GM21360 (cell line): Measurements from ENCODE around the gene MIER3.
A peak's percentile ranks its signal among the peaks of the same experiment; 100 is the strongest.
"Not testable (repeated sequence)": the region's sequence is repeated elsewhere in the genome, so short reads cannot be mapped to it uniquely, and the experiment has no call there.

Source experiments
- ATAC-seq: cut with Tn5 transposase; IDR thresholded peaks from one replicate; pipeline ENCODE4 v1.9.1; 2021; ENCODE audit warnings: mild to moderate bottlenecking, moderate library complexity; ENCODE audit not compliant: unreplicated experiment

Gene MIER3, protein sequence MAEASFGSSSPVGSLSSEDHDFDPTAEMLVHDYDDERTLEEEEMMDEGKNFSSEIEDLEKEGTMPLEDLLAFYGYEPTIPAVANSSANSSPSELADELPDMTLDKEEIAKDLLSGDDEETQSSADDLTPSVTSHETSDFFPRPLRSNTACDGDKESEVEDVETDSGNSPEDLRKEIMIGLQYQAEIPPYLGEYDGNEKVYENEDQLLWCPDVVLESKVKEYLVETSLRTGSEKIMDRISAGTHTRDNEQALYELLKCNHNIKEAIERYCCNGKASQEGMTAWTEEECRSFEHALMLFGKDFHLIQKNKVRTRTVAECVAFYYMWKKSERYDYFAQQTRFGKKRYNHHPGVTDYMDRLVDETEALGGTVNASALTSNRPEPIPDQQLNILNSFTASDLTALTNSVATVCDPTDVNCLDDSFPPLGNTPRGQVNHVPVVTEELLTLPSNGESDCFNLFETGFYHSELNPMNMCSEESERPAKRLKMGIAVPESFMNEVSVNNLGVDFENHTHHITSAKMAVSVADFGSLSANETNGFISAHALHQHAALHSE

GRCh38 chr5:56951946-56952691 is at the start of gene MIER3:
MIER3 (minus strand) TSS chr5:56952123; CDS start chr5:56952102, 21 bp downstream.
- peak; percentile 89 for ATAC-seq

DNA sequence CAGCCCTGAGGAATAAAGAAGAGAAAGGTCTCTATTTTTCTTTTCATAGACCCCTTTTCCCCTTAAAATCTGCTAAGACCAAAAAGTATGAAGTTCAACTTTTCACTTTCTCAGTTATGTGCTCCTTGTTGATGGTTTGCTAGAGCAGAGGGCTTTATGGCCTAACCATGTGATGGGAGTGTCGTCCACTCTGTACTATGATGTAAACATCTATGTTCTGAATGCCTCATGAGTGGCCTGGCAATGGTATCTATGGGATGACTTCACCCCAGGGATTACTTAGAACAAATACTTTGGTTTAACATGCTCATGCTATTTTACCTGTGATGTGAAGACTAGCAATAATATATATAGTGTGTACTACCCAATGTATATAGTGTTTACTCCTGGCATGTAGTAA is 43.7 kb upstream of the MIER3 start:
- no peak for ATAC-seq

- no peak for ATAC-seq
Observed at GRCh38 chr5:56993241-56993640, 41.3 kb upstream of the MIER3 start.

GRCh38 chr5:56989676-56990075 is 37.8 kb upstream of the MIER3 start:
- no peak for ATAC-seq

GRCh38 chr5:56988490-56988889 is 36.6 kb upstream of the MIER3 start:
- ATAC-seq: no peak

DNA sequence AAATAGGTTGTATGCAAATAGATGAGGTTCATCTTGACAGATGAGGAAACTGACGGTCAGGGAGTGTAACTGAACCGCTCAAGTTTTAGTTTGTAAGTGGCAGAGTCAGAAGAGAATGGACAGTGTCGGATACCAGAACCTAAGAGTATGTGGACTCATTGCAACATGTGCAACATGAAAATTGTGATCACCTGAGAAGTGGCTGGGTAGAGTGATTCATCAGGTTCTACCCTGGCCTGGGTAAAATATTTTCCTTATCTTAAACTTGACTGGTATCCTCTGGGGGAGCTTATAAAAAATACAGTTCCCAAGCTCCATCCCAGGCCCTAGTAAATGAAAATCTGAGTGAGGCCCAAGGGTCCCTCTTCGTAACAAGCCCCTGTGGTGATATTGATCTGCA is 35.2 kb upstream of the MIER3 start:
- no peak for ATAC-seq

GRCh38 chr5:56986626-56986947 is 34.7 kb upstream of the MIER3 start:
- peak; percentile 43 for ATAC-seq

- ATAC-seq: peak; percentile 76
Observed at GRCh38 chr5:56985936-56986625, 34.2 kb upstream of the MIER3 start.

GRCh38 chr5:56984445-56984844 is 32.5 kb upstream of the MIER3 start:
- ATAC-seq: no peak

DNA sequence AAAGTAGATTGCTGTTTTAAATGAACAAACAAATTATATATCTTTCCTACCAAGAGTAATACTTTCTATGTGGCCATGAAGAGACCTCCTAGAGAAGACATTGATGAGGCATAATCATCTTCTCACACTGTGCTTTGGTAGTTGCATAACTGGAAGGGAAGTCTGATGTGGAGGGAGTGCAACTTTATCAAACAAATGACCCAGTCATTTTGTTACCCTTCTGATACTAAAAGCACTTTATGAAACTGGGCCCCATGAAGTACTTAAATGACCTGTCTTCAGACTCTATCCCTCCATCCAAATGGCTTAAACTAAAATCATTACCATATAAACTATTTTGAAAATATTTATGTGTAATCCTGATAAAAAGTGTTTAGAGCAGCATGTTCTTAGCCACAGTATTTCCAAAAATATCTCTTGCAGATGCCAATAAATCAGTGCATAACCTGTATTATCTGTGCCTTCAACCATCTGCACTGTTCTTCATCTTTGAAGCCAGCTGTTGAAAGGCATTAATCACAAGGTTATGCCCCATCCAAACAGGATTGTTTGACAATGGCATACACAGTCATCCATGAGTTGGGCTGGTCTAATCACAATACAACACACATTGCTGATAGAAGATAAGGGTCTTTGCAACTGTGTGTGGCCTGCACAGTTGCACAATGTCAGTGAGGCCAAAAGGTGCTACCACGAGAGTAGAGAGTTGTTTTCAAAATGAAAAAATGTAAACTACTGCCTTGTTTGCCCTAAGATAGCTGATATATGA is 31.9 kb upstream of the MIER3 start:
- no peak for ATAC-seq

- no peak for ATAC-seq
Observed at GRCh38 chr5:56981548-56982315, 29.8 kb upstream of the MIER3 start.

DNA sequence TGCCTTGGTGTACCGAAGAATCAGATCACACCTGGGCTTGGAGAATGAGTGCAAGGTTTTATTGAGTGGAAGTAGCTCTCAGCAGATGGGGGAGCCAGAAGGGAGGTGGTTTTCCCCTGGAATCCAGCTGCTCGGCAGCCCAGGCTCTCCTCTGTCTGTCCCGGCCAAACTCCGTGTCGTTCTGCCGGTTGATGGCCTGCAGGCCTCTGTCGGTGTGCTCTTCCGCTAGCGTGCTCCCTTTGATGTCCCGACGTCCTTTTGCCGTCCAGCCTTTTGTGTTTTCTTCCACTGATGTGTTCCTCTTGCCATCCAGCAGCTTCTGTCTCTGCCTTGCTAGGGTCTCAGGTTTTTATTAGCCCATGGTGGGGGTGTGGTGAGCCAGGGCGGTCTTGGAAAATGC is 28.0 kb upstream of the MIER3 start:
- no peak for ATAC-seq

DNA sequence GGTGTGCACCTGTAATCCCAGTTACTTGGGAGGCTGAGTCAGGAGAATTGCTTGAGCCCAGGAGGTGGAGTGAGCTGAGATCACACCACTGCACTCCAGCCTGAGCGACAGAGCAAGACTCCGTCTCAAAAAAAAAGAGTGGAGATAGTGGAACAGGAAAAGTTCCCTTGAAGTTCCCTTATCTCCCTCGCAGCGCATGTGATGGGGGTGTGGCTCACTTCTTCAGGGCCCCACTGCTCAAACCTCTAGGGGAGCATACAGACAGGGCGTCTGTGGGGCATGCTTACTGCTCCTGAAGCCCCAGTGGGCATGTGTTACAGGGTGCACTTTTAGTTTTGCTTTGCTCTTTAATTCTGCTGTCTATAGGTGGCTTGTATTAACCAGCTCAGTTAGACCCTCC is 27.6 kb upstream of the MIER3 start:
- ATAC-seq: not testable (repeated sequence)

- ATAC-seq: no peak
Observed at GRCh38 chr5:56977822-56978221, 25.9 kb upstream of the MIER3 start.

DNA sequence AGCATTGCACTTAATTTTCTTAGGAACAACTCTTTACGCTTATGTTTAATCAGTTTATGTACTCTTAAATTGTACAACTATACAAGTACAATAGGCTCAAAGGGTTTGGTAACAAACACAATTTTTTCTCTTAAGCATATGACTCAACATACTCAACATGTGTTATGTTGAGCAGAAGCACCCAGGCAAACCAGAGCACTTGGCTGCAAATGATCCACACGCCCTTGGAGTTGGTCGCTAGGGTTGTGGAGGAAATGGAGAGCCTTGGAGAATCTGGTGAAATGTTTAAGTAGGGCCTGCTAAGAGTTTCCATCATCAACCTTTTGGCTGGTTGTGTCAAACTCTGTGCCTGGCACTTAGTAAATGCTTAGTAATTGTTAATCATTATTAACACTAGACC is 25.1 kb upstream of the MIER3 start:
- ATAC-seq: no peak

- ATAC-seq: no peak
Observed at GRCh38 chr5:56974241-56974640, 22.3 kb upstream of the MIER3 start.

DNA sequence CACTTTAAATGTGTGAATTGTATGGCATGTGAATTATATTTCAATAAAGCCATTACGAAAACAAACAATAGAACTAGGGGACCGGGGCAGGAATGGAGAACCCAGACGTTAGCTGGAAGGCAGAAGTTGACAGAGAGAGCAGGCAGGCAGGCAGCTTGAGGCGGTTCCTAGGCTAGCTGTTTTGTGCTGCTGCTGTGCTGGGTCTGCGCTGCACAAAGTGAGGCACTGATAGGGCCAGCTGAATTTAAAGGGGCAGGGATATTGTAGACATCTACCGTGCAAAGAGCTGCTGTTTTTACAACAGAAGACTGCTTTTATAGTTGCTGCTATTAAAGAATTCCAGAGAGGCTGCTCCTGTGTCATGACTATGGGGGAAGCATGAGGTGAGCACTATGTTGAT is 21.6 kb upstream of the MIER3 start:
- no peak for ATAC-seq

DNA sequence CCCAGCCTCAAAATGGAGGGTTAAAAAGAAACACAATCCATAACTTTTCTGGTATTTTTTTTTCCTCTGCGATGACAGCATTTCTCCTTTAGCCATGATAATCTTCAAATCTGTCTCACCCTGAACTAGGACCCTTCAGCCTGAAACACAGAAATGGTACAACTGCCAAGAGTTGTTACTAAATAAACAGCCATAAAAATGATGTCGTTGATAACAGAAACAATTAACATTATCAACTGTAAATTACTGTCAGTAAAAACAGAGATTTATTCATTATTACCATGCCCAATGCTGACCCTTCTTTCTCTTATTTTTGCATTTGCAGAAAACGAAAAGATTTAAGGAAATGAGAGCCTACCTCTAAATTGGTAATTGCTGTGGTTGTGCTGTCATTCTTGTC is 19.4 kb upstream of the MIER3 start:
- ATAC-seq: no peak

- no peak for ATAC-seq
Observed at GRCh38 chr5:56964173-56964572, 12.2 kb upstream of the MIER3 start.

DNA sequence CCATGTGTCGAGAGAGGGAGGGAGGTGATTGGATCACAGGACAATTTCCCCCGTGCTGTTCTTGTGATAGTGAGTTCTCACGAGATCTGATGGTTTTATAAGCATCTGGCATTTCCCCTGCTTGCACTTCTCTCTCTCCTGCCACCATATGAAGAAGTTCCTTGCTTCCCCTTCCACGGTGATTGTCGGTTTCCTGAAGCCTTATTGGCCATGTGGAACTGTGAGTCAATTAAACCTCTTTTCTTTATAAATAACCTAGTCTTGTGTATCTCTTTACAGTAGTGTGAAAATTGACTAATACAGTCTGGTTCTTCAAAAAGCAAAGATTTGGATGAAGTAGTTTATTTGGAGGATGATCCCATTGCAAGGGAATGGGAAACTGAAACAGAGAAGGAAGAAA is 11.3 kb upstream of the MIER3 start:
- ATAC-seq: no peak
